WTC11 (cell line): ENCODE results near the gene IDE.

Experiments
- ATF3 ChIP-seq: sonication (generic); formaldehyde crosslinking; conservative IDR thresholded peaks from 2 replicates; pipeline ENCODE4 v1.8.1; 2022; ENCODE audit warnings: mild to moderate bottlenecking, missing genetic modification reagents
- ATF6 ChIP-seq: sonication (generic); formaldehyde crosslinking; IDR thresholded peaks from 2 replicates; pipeline ENCODE4 v1.8.1; 2023; ENCODE audit warnings: mild to moderate bottlenecking, missing genetic modification reagents
- CTCF ChIP-seq: fragments of 200-600 bp; IDR thresholded peaks from 2 replicates; pipeline ENCODE4 v1.8.0; 2022; ENCODE audit warnings: antibody characterized with exemption
- FOXJ3 ChIP-seq: sonication (generic); formaldehyde crosslinking; IDR thresholded peaks from 2 replicates; pipeline ENCODE4 v1.9.0; 2021; ENCODE audit warnings: missing genetic modification reagents, mild to moderate bottlenecking, borderline replicate concordance
- HMGA2 ChIP-seq: fragments of 250-450 bp; sonication (Bioruptor Pico); IDR thresholded peaks from 2 replicates; pipeline ENCODE4 v1.4.0; 2021; ENCODE audit warnings: mild to moderate bottlenecking, moderate library complexity
- IRF1 ChIP-seq: sonication (generic); formaldehyde crosslinking; IDR thresholded peaks from 2 replicates; pipeline ENCODE4 v1.8.0; 2023; ENCODE audit warnings: missing genetic modification reagents
- JUN ChIP-seq: sonication (generic); formaldehyde crosslinking; IDR thresholded peaks from 2 replicates; pipeline ENCODE4 v1.8.0; 2023; ENCODE audit warnings: mild to moderate bottlenecking, missing genetic modification reagents
- MAX ChIP-seq: sonication (generic); formaldehyde crosslinking; IDR thresholded peaks from 2 replicates; pipeline ENCODE4 v1.8.0; 2022; ENCODE audit warnings: mild to moderate bottlenecking, missing genetic modification reagents
- MLX ChIP-seq: sonication (generic); formaldehyde crosslinking; IDR thresholded peaks from 2 replicates; pipeline ENCODE4 v1.8.1; 2023; ENCODE audit warnings: mild to moderate bottlenecking, missing genetic modification reagents, moderate library complexity
- MYBL2 ChIP-seq: sonication (generic); formaldehyde crosslinking; IDR thresholded peaks from 2 replicates; pipeline ENCODE4 v1.8.1; 2023; ENCODE audit warnings: mild to moderate bottlenecking, moderate library complexity, missing genetic modification reagents
- PREB ChIP-seq: sonication (generic); formaldehyde crosslinking; IDR thresholded peaks from 2 replicates; pipeline ENCODE4 v1.8.1; 2022; ENCODE audit warnings: mild to moderate bottlenecking, missing genetic modification reagents, moderate library complexity, borderline replicate concordance
- USF2 ChIP-seq: sonication (generic); formaldehyde crosslinking; IDR thresholded peaks from 2 replicates; pipeline ENCODE4 v1.8.1; 2023; ENCODE audit warnings: mild to moderate bottlenecking, missing genetic modification reagents, moderate library complexity
- ZNF396 ChIP-seq: fragments of 250-450 bp; sonication (Bioruptor Pico); IDR thresholded peaks from 2 replicates; pipeline ENCODE4 v1.8.0; 2021; ENCODE audit warnings: mild to moderate bottlenecking, moderate library complexity, borderline replicate concordance
- TF ChIP-seq, protein P1 (sequence below): sonication (generic); formaldehyde crosslinking; IDR thresholded peaks from 2 replicates; pipeline ENCODE4 v1.8.1; 2023; ENCODE audit warnings: mild to moderate bottlenecking, missing genetic modification reagents, borderline replicate concordance

DNA sequence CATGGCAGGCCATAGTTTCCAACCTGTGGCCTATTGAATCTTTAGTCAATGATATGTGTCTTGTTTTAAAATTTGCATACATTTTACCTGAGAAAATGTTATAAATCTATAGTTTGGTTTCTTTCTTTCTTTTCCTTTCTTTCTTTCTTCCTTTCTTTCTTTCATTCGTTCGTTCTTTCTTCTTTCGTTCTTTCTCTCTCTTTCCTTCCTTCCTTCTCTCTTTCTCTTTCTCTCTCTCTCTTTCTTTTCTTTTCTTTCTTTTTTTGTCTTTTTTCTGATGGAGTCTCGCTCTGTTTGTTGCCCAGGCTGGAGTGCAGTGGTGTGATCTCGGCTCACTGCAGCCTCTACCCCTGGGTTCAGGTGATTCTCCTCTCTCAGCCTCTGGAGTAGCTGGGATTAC is 133.3 kb downstream of the IDE start:
- TF ChIP-seq CTCF (no peak), MAX (CRISPR knock-in tag) (no peak), HMGA2 (CRISPR knock-in tag) (no peak), MLX (CRISPR knock-in tag) (no peak), ATF3 (CRISPR knock-in tag) (no peak), FOXJ3 (no peak), ZNF396 (CRISPR knock-in tag) (no peak), IRF1 (CRISPR knock-in tag) (no peak), JUN (CRISPR knock-in tag) (no peak), USF2 (no peak), PREB (CRISPR knock-in tag) (no peak), ATF6 (no peak), MYBL2 (CRISPR knock-in tag) (no peak)
- TF ChIP-seq, protein P1, sequence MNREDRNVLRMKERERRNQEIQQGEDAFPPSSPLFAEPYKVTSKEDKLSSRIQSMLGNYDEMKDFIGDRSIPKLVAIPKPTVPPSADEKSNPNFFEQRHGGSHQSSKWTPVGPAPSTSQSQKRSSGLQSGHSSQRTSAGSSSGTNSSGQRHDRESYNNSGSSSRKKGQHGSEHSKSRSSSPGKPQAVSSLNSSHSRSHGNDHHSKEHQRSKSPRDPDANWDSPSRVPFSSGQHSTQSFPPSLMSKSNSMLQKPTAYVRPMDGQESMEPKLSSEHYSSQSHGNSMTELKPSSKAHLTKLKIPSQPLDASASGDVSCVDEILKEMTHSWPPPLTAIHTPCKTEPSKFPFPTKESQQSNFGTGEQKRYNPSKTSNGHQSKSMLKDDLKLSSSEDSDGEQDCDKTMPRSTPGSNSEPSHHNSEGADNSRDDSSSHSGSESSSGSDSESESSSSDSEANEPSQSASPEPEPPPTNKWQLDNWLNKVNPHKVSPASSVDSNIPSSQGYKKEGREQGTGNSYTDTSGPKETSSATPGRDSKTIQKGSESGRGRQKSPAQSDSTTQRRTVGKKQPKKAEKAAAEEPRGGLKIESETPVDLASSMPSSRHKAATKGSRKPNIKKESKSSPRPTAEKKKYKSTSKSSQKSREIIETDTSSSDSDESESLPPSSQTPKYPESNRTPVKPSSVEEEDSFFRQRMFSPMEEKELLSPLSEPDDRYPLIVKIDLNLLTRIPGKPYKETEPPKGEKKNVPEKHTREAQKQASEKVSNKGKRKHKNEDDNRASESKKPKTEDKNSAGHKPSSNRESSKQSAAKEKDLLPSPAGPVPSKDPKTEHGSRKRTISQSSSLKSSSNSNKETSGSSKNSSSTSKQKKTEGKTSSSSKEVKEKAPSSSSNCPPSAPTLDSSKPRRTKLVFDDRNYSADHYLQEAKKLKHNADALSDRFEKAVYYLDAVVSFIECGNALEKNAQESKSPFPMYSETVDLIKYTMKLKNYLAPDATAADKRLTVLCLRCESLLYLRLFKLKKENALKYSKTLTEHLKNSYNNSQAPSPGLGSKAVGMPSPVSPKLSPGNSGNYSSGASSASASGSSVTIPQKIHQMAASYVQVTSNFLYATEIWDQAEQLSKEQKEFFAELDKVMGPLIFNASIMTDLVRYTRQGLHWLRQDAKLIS = no peak
